Lower lobe of right lung (tissue), 2 donors: ENCODE data around the gene IQCH. TPM values are rescaled to one million over a fixed set of nuclear protein-coding genes. Genes with fewer than 3 reads are reported as not detected.

Experiments
- ATAC-seq, 2 donors: fragments of 200-7000 bp; cut with Tn5 transposase; one replicate each; pipeline ENCODE4 v1.9.1; 2020 to 2022; ENCODE audit warnings: mild to moderate bottlenecking in 2 of 2, moderate library complexity in 2 of 2
- DNase-seq: peaks from one replicate; pipeline ENCODE4 v3.0.0-alpha.2; 2020
- H3K27ac ChIP-seq: fragments of 200-600 bp; one replicate; pipeline ENCODE4 v1.8.0; 2022
- H3K27me3 ChIP-seq: fragments of 200-600 bp; one replicate; pipeline ENCODE4 v1.8.0; 2022; ENCODE audit warnings: low read depth
- H3K36me3 ChIP-seq: fragments of 200-600 bp; one replicate; pipeline ENCODE4 v1.8.0; 2022; ENCODE audit warnings: mild to moderate bottlenecking
- H3K4me1 ChIP-seq: fragments of 200-600 bp; one replicate; pipeline ENCODE4 v1.8.0; 2022
- H3K4me3 ChIP-seq: fragments of 200-600 bp; one replicate; pipeline ENCODE4 v1.8.0; 2022; ENCODE audit warnings: mild to moderate bottlenecking
- H3K9me3 ChIP-seq: fragments of 200-600 bp; one replicate; pipeline ENCODE4 v1.8.0; 2022
- CTCF ChIP-seq: fragments of 200-600 bp; IDR thresholded peaks from one replicate; pipeline ENCODE4 v1.8.0; 2022; ENCODE audit warnings: antibody characterized with exemption, mild to moderate bottlenecking
- intact Hi-C: fragments of 100-400 bp; cut with DNase I; formaldehyde crosslinking; loops from one replicate; pipeline ENCODE4 v1.11.0; 2022
- total RNA-seq: library from RNA; stranded (reverse); fragmentation: NEBNext Ultra II Directional; extraction: Animal tissue kit (Norgen Biotek cat#: 25700); gene quantifications from one replicate; pipeline ENCODE4 v1.2.1, GENCODE V29; 2021
- donor health status: DM: no; HTN: yes; CAD: no; lungs with severe emphysema.

The IQCH gene
- total RNA-seq, 1 donor from 2014 or later = 2.3 TPM

DNA sequence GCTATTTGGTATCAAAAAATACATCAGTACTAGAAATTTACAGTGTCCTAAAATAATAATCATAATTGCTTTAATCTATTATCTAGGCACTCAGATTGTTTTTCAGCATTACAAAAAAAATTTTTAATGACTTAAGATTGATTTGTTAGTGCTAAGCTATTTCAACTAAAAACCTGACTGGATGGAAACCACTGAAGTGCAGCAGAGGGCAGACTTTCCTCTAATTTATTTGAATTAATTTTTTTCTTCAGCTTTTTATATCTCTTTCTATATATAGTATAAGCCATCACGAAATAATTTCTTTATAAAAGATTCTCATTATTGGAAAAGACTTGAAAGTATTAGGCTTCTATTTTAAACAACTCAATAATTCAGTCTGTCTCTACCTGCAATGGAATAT is 131.4 kb downstream of the IQCH start:
- Histone ChIP-seq H3K4me1 (no peaks in the 10 kb centered on the region), H3K27me3 (no peaks in the 10 kb centered on the region), H3K27ac (no peak overlapping the region), H3K9me3 (no peaks in the 10 kb centered on the region), H3K4me3 (no peak overlapping the region), H3K36me3 (no peaks in the 10 kb centered on the region)
- no peak for DNase-seq
- intact Hi-C loops = no loop called here
- no peak for ATAC-seq
- TF ChIP-seq CTCF = no peak

GRCh38 chr15:67386947-67387346 is 132.4 kb downstream of the IQCH start:
- DNase-seq (no peak), ATAC-seq (no peak)
- no peaks in the 10 kb centered on the region for H3K4me1 ChIP-seq
- no peak overlapping the region for H3K4me3 ChIP-seq
- H3K27ac ChIP-seq = no peak overlapping the region
- no peak for TF ChIP-seq CTCF
- H3K27me3 ChIP-seq = no peaks in the 10 kb centered on the region
- no peaks in the 10 kb centered on the region for H3K36me3 ChIP-seq
- no peaks in the 10 kb centered on the region for H3K9me3 ChIP-seq
- intact Hi-C loops = no loop called here

- no peak for DNase-seq
- Histone ChIP-seq H3K4me3 (no peak overlapping the region), H3K4me1 (no peaks in the 10 kb centered on the region), H3K36me3 (no peaks in the 10 kb centered on the region), H3K27me3 (no peaks in the 10 kb centered on the region), H3K9me3 (no peaks in the 10 kb centered on the region), H3K27ac (no peak overlapping the region)
- no peak for TF ChIP-seq CTCF
- no peak for ATAC-seq
- intact Hi-C loops = no loop called here
These were observed 135.4 kb downstream of the IQCH start for GRCh38 chr15:67389975-67390374.

DNA sequence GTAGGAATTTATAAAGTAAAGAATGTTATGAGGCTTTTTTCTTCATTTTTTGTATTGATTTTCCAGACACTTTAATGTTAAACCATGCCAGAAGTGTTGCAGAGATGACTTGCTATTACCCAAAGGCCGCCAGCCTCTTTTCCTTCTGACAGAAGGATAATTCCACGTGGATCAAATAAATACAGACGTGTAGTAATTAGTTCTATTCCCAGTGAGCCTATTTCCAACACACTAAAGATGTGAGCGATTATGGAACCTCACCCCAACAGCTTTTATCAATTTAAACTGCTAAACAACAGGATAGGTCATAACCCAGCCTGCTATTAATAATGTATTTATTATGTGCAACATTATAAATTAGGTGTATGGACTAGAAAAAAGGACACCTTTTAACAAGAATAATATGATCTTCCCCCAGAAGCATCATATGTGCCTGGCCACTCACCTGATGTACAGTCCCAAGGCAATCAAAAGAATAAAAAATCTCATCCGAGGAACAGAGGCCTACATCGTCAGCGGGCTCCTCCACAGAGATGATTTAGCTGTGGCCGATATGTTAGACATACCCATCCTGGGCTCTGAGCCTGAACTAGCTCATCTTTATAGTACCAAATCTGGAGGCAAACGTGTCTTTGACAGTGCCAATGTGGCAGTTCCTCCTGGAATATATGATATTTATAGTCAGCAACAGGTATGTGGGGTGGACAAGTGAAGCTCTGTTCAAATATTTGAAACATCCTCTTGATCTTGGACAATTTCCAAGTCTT is 140.5 kb downstream of the IQCH start:
- TF ChIP-seq CTCF = no peak
- no peak overlapping the region for H3K27ac ChIP-seq
- no peak overlapping the region for H3K4me3 ChIP-seq
- DNase-seq (no peak), ATAC-seq (no peak)
- H3K36me3 ChIP-seq = no peaks in the 10 kb centered on the region
- H3K27me3 ChIP-seq = no peaks in the 10 kb centered on the region
- no peaks in the 10 kb centered on the region for H3K9me3 ChIP-seq
- H3K4me1 ChIP-seq = no peaks in the 10 kb centered on the region
- intact Hi-C loops = no loop called here

DNA sequence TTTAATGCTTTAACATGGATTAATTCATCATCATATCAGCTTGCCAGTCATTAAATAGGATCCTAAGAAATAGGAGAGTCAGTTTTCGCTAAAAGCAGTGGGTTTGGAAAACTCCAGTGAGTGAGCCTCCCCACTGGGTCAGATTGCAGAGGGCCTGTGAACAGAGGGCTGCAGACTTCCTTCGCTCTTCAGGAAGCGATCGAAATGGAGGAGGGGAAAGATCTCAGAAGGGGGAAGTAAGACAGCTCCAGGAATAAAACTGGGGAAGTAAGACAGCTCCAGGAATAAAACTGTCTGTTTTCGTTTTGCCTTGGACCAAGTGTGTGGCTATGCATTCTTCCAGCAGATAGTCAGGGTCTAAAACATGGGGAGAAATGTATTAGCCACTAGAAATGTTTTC is 141.5 kb downstream of the IQCH start:
- intact Hi-C loops = no loop called here
- peak in 1 of 2 donors; percentile 29 for ATAC-seq

More for the DNA sequence above, 141.5 kb downstream of the IQCH start:
- Histone ChIP-seq H3K4me3 (no peak overlapping the region), H3K9me3 (no peaks in the 10 kb centered on the region), H3K36me3 (no peaks in the 10 kb centered on the region), H3K4me1 (no peaks in the 10 kb centered on the region), H3K27me3 (no peaks in the 10 kb centered on the region), H3K27ac (no peak overlapping the region)
- TF ChIP-seq CTCF = no peak
- no peak for DNase-seq
